Subcutaneous adipose tissue (tissue), 4 donors: Measurements from ENCODE around the gene ARHGEF38. TPM values are rescaled to one million over a fixed set of nuclear protein-coding genes. Genes with fewer than 3 reads are reported as not detected.

Experiments used
- CTCF ChIP-seq: fragments of 450-650 bp; IDR thresholded peaks from one replicate; pipeline ENCODE4 v1.5.1; 2016; ENCODE audit warnings: low read depth, mild to moderate bottlenecking, control low read depth, antibody characterized with exemption, moderate library complexity
- total RNA-seq, 4 donors: library from RNA; depleted of rRNA; stranded (reverse); fragments of >200 nt; gene quantifications; one replicate each; pipeline ENCODE4 v1.1.0, GENCODE V29; 2016

Gene ARHGEF38
- total RNA-seq, 4 donors from 2014 or later, result not detected

GRCh38 chr4:105707782-105708180, 155.4 kb downstream of the ARHGEF38 start:
- TF ChIP-seq CTCF, result no peak

- no peak for TF ChIP-seq CTCF
Measured at GRCh38 chr4:105708181-105709080, 156.0 kb downstream of the ARHGEF38 start, which contains the start of the genes GSTCD and INTS12. Gene GSTCD, plus strand, starts transcription at chr4:105708784. Its CDS starts 8,830 bp downstream, at chr4:105717614. Gene INTS12, minus strand, starts transcription at chr4:105708689. Its CDS starts 8,684 bp downstream, at chr4:105700005.

- TF ChIP-seq CTCF, result no peak
Measured at GRCh38 chr4:105709081-105709450, 156.6 kb downstream of the ARHGEF38 start.

- no peak for TF ChIP-seq CTCF
Measured at GRCh38 chr4:105710012-105710600, 157.7 kb downstream of the ARHGEF38 start.

- TF ChIP-seq CTCF, result no peak
Measured at GRCh38 chr4:105710678-105711077, 158.3 kb downstream of the ARHGEF38 start.

- TF ChIP-seq CTCF, result no peak
Measured at GRCh38 chr4:105712766-105713165, 160.3 kb downstream of the ARHGEF38 start.

- no peak for TF ChIP-seq CTCF
Measured at GRCh38 chr4:105714071-105714521, 161.7 kb downstream of the ARHGEF38 start.
